ENCODE data around the gene PHLDA1. TPM values are rescaled to one million over a fixed set of nuclear protein-coding genes. Genes with fewer than 3 reads are reported as not detected.

PHLDA1 gene
- total and polyA plus RNA-seq, 11 donors, result 3.0 to 44.4 (median 5.5) TPM

- no peak for DNase-seq
- 90 to 98% (median 96%) methylated on average over 2 of the region's 2 CpGs for WGBS, 4 donors
- TF ChIP-seq POLR2A (IDR thresholded peaks at IDR 0.05), result no peak
- no peak for TF ChIP-seq CTCF (IDR thresholded peaks at IDR 0.05)
- no peak for ATAC-seq
- Histone ChIP-seq H3K36me3 (peaks cover 0 to 4% (median 0%) of the 10 kb centered on the region in 9 donors), H3K4me1 (peaks cover 0 to 58% (median 31%) of the 10 kb centered on the region in 12 donors), H3K27me3 (no peaks in the 10 kb centered on the region), H3K4me3 (no peak overlapping the region), H3K27ac (no peak overlapping the region), H3K9me3 (peaks cover 0 to 17% (median 5%) of the 10 kb centered on the region in 12 donors)
- intact Hi-C loops (cut with DNase I), result loop anchor here in 1 of 10 donors (10.0 kb wide), 1 partner anchor 376 kb away; no protein-coding TSS in a partner anchor
Measured at GRCh38 chr12:76078748-76079147, 47.2 kb upstream of the PHLDA1 start.

- no peak for DNase-seq
- no peak for ATAC-seq
- TF ChIP-seq CTCF (IDR thresholded peaks at IDR 0.05) (no peak), POLR2A (IDR thresholded peaks at IDR 0.05) (no peak)
Measured at GRCh38 chr12:76075448-76075847, 43.9 kb upstream of the PHLDA1 start.

GRCh38 chr12:76074701-76075336 lies 43.2 kb upstream of the PHLDA1 start:
- no peak overlapping the region for H3K4me3 ChIP-seq
- no peak for DNase-seq
- H3K4me1 ChIP-seq, result peaks cover 0 to 50% (median 20%) of the 10 kb centered on the region in 12 donors
- H3K27me3 ChIP-seq, result no peaks in the 10 kb centered on the region
- TF ChIP-seq CTCF (IDR thresholded peaks at IDR 0.05) (no peak), POLR2A (IDR thresholded peaks at IDR 0.05) (no peak)
- 47 to 71% (median 57%) methylated on average over 1 of the region's 1 CpG for WGBS, 4 donors
- H3K27ac ChIP-seq, result no peak overlapping the region
- peaks cover 0 to 28% (median 3%) of the 10 kb centered on the region in 9 donors for H3K36me3 ChIP-seq
- ATAC-seq, result peak in 1 of 4 donors; percentile 24
- intact Hi-C loops (cut with DNase I), result loop anchor here in 1 of 10 donors (10.0 kb wide), 1 partner anchor 380 kb away; no protein-coding TSS in a partner anchor
- peaks cover 0 to 17% (median 5%) of the 10 kb centered on the region in 12 donors for H3K9me3 ChIP-seq

More at GRCh38 chr12:76075448-76075847, 43.9 kb upstream of the PHLDA1 start:
- 80 to 90% (median 86%) methylated on average over 1 of the region's 1 CpG for WGBS, 4 donors
- no peaks in the 10 kb centered on the region for H3K27me3 ChIP-seq
- intact Hi-C loops (cut with DNase I), result loop anchor here in 1 of 10 donors (10.0 kb wide), 1 partner anchor 379 kb away; no protein-coding TSS in a partner anchor
- no peak overlapping the region for H3K27ac ChIP-seq
- no peak overlapping the region for H3K4me3 ChIP-seq
- H3K4me1 ChIP-seq, result peaks cover 0 to 53% (median 21%) of the 10 kb centered on the region in 12 donors
- peaks cover 0 to 27% (median 3%) of the 10 kb centered on the region in 9 donors for H3K36me3 ChIP-seq
- H3K9me3 ChIP-seq, result peaks cover 0 to 17% (median 5%) of the 10 kb centered on the region in 12 donors

GRCh38 chr12:76073561-76073960 lies 42.0 kb upstream of the PHLDA1 start:
- ATAC-seq (peak in 1 of 4 donors; percentile 33), DNase-seq (no peak)
- TF ChIP-seq POLR2A (IDR thresholded peaks at IDR 0.05) (no peak), CTCF (IDR thresholded peaks at IDR 0.05) (no peak)
- Histone ChIP-seq H3K27ac (peak overlapping the region in 1 of 12 donors; percentile 48), H3K36me3 (peaks cover 0 to 28% (median 3%) of the 10 kb centered on the region in 9 donors), H3K4me1 (peaks cover 0 to 58% (median 20%) of the 10 kb centered on the region in 12 donors), H3K4me3 (no peak overlapping the region), H3K27me3 (no peaks in the 10 kb centered on the region), H3K9me3 (peaks cover 0 to 6% (median under 1%) of the 10 kb centered on the region in 12 donors)
- intact Hi-C loops (cut with DNase I), result loop anchor here in 1 of 10 donors (10.0 kb wide), 1 partner anchor 381 kb away; no protein-coding TSS in a partner anchor
